ENCODE data around the gene FGFRL1. TPM values are rescaled to one million over a fixed set of nuclear protein-coding genes. Genes with fewer than 3 reads are reported as not detected.

The FGFRL1 gene
- total RNA-seq, 1 experiment from 2014 or later: 30.4 TPM

GRCh38 chr4:1062419-1062818 is 51.0 kb downstream of the FGFRL1 start:
- H3K27me3 ChIP-seq (replicated peaks; ENCODE audit: insufficient read depth, low read depth, low read length, poor library complexity): peaks cover 78% of the 10 kb centered on the region
- BruUV-seq (replicated peaks): no TSS peak
- intact Hi-C loops (cut with micrococcal nuclease; ENCODE audit: unreplicated experiment): no loop called here
- no peaks in the 10 kb centered on the region for H3K4me1 ChIP-seq (ENCODE audit: insufficient read depth, low read length, poor library complexity, severe bottlenecking)
- no peak overlapping the region for H3K4me3 ChIP-seq (ENCODE audit: low read depth, low read length, poor library complexity, severe bottlenecking)
- H3K27ac ChIP-seq (ENCODE audit: low read depth, low read length, poor library complexity, severe bottlenecking): no peak overlapping the region
- POLR2A ChIA-PET (ENCODE audit: low non-redundant PET): no interaction called here
- no peaks in the 10 kb centered on the region for H3K36me3 ChIP-seq (ENCODE audit: insufficient read depth, low read length, poor library complexity, severe bottlenecking)
- TF ChIP-seq, protein P1, sequence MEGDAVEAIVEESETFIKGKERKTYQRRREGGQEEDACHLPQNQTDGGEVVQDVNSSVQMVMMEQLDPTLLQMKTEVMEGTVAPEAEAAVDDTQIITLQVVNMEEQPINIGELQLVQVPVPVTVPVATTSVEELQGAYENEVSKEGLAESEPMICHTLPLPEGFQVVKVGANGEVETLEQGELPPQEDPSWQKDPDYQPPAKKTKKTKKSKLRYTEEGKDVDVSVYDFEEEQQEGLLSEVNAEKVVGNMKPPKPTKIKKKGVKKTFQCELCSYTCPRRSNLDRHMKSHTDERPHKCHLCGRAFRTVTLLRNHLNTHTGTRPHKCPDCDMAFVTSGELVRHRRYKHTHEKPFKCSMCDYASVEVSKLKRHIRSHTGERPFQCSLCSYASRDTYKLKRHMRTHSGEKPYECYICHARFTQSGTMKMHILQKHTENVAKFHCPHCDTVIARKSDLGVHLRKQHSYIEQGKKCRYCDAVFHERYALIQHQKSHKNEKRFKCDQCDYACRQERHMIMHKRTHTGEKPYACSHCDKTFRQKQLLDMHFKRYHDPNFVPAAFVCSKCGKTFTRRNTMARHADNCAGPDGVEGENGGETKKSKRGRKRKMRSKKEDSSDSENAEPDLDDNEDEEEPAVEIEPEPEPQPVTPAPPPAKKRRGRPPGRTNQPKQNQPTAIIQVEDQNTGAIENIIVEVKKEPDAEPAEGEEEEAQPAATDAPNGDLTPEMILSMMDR (conservative IDR thresholded peaks at IDR 0.05; ENCODE audit: low read depth, low read length): no peak
- TF ChIP-seq EZH2 (IDR thresholded peaks at IDR 0.05; ENCODE audit: borderline replicate concordance, low read depth, low read length, poor library complexity, severe bottlenecking): no peak
- no peaks in the 10 kb centered on the region for H3K9me3 ChIP-seq (ENCODE audit: low read depth, low read length, poor library complexity, severe bottlenecking)
- no peak for DNase-seq (ENCODE audit: low spot score)
- CTCF ChIA-PET: no interaction called here

DNA sequence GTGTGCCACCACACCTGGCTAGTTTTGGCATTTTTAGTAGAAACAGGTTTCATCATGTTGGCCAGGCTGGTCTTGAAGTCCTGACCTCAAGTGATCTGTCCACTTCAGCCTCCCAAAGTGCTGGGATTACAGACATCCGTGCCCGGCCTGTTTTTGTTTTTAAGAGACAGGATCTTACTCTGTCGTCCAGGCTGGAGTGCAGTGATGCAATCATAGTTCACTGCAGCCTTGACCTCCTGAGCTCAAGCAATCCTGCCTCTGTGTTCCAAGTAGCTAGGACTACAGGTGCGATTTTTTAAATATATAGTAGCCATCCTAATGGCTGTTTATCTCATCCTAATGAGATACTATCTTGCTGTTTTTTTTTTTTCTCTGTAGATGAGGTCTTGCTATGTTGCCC is 54.3 kb downstream of the FGFRL1 start:
- no peak for DNase-seq (ENCODE audit: low spot score)
- BruUV-seq (replicated peaks): no TSS peak
- Histone ChIP-seq H3K27ac (ENCODE audit: low read depth, low read length, poor library complexity, severe bottlenecking) (no peak overlapping the region), H3K27me3 (replicated peaks; ENCODE audit: insufficient read depth, low read depth, low read length, poor library complexity) (peaks cover 71% of the 10 kb centered on the region), H3K9me3 (ENCODE audit: low read depth, low read length, poor library complexity, severe bottlenecking) (no peaks in the 10 kb centered on the region), H3K4me3 (ENCODE audit: low read depth, low read length, poor library complexity, severe bottlenecking) (no peak overlapping the region), H3K4me1 (ENCODE audit: insufficient read depth, low read length, poor library complexity, severe bottlenecking) (no peaks in the 10 kb centered on the region), H3K36me3 (ENCODE audit: insufficient read depth, low read length, poor library complexity, severe bottlenecking) (no peaks in the 10 kb centered on the region)
- intact Hi-C loops (cut with micrococcal nuclease; ENCODE audit: unreplicated experiment): no loop called here
- TF ChIP-seq, protein P1 (conservative IDR thresholded peaks at IDR 0.05; ENCODE audit: low read depth, low read length): no peak
- TF ChIP-seq EZH2 (IDR thresholded peaks at IDR 0.05; ENCODE audit: borderline replicate concordance, low read depth, low read length, poor library complexity, severe bottlenecking): no peak
- CTCF ChIA-PET: no interaction called here
- POLR2A ChIA-PET (ENCODE audit: low non-redundant PET): no interaction called here

DNA sequence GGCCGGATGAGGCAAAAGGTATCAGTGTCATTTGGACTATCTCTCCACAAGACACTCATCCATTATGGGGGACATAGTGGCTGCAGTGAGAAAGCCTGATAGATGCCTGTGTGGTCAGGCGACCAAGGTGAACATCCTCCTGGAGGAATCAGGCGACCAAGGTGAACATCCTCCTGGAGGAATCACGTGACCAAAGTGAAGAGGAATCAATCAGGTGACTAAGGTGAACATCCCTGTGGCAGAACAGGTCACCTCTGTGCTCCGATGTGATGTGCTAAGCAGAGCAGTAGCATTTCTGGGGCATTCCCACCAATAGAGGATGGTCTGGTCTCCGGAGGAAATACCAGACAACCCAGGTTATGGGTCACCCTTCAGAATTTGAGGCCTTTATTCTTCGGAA is 58.0 kb downstream of the FGFRL1 start:
- TF ChIP-seq, protein P1 (conservative IDR thresholded peaks at IDR 0.05; ENCODE audit: low read depth, low read length): no peak
- no peak for TF ChIP-seq EZH2 (IDR thresholded peaks at IDR 0.05; ENCODE audit: borderline replicate concordance, low read depth, low read length, poor library complexity, severe bottlenecking)
- no peaks in the 10 kb centered on the region for H3K36me3 ChIP-seq (ENCODE audit: insufficient read depth, low read length, poor library complexity, severe bottlenecking)
- ChIA-PET CTCF (no interaction called here), POLR2A (ENCODE audit: low non-redundant PET) (no interaction called here)
- H3K27me3 ChIP-seq (replicated peaks; ENCODE audit: insufficient read depth, low read depth, low read length, poor library complexity): peaks cover 39% of the 10 kb centered on the region
- intact Hi-C loops (cut with micrococcal nuclease; ENCODE audit: unreplicated experiment): no loop called here
- no peak for DNase-seq (ENCODE audit: low spot score)
- H3K4me3 ChIP-seq (ENCODE audit: low read depth, low read length, poor library complexity, severe bottlenecking): no peak overlapping the region
- no peak overlapping the region for H3K27ac ChIP-seq (ENCODE audit: low read depth, low read length, poor library complexity, severe bottlenecking)
- H3K4me1 ChIP-seq (ENCODE audit: insufficient read depth, low read length, poor library complexity, severe bottlenecking): no peaks in the 10 kb centered on the region
- BruUV-seq (replicated peaks): no TSS peak
- no peaks in the 10 kb centered on the region for H3K9me3 ChIP-seq (ENCODE audit: low read depth, low read length, poor library complexity, severe bottlenecking)
